ENCODE results near the gene CDPF1. TPM values are rescaled to one million over a fixed set of nuclear protein-coding genes. Genes with fewer than 3 reads are reported as not detected.
"Not testable (repeated sequence)": the region's sequence is repeated elsewhere in the genome, so short reads cannot be mapped to it uniquely, and the experiment has no call there.

CDPF1 gene
- total RNA-seq, 1 experiment from 2014 or later, result 18.1 TPM

- no peak for DNase-seq (ENCODE audit: low read depth)
Measured at GRCh38 chr22:46281866-46282678, 32.0 kb upstream of the CDPF1 start.

- no peak for DNase-seq (ENCODE audit: low read depth)
Measured at GRCh38 chr22:46280999-46281623, 31.0 kb upstream of the CDPF1 start.

GRCh38 chr22:46280063-46280817 is 30.1 kb upstream of the CDPF1 start:
- DNase-seq (ENCODE audit: low read depth), result no peak

GRCh38 chr22:46278656-46279645 is 28.9 kb upstream of the CDPF1 start:
- no peak for DNase-seq (ENCODE audit: low read depth)

GRCh38 chr22:46276563-46276962 is 26.5 kb upstream of the CDPF1 start:
- DNase-seq (ENCODE audit: low read depth), result no peak

- DNase-seq (ENCODE audit: low read depth), result no peak
Measured at GRCh38 chr22:46275455-46276122, 25.5 kb upstream of the CDPF1 start.

- DNase-seq (ENCODE audit: low read depth), result no peak
Measured at GRCh38 chr22:46274381-46274780, 24.3 kb upstream of the CDPF1 start.

GRCh38 chr22:46273432-46274148 is 23.5 kb upstream of the CDPF1 start:
- DNase-seq (ENCODE audit: low read depth), result no peak

- no peak for DNase-seq (ENCODE audit: low read depth)
Measured at GRCh38 chr22:46272762-46273431, 22.8 kb upstream of the CDPF1 start.

- DNase-seq (ENCODE audit: low read depth), result no peak
Measured at GRCh38 chr22:46272196-46272595, 22.1 kb upstream of the CDPF1 start.

- no peak for DNase-seq (ENCODE audit: low read depth)
Measured at GRCh38 chr22:46269564-46269963, 19.5 kb upstream of the CDPF1 start.

- peak; percentile 72 for DNase-seq (ENCODE audit: low read depth)
Measured at GRCh38 chr22:46267431-46268279, 17.6 kb upstream of the CDPF1 start, which contains the start of gene TTC38. Gene TTC38, plus strand, starts transcription at chr22:46268008. Its CDS starts 32 bp downstream, at chr22:46268040.

GRCh38 chr22:46265627-46266026 is 15.5 kb upstream of the CDPF1 start:
- not testable (repeated sequence) for DNase-seq (ENCODE audit: low read depth)

GRCh38 chr22:46264520-46264919 is 14.4 kb upstream of the CDPF1 start:
- not testable (repeated sequence) for DNase-seq (ENCODE audit: low read depth)

- no peak for DNase-seq (ENCODE audit: low read depth)
Measured at GRCh38 chr22:46263216-46263590, 13.1 kb upstream of the CDPF1 start, which contains the start of gene PKDREJ. Gene PKDREJ, minus strand, starts transcription at chr22:46263343. Its CDS starts 21 bp downstream, at chr22:46263322.

- no peak for DNase-seq (ENCODE audit: low read depth)
Measured at GRCh38 chr22:46262449-46263215, 12.5 kb upstream of the CDPF1 start.

GRCh38 chr22:46260038-46260437 is 9.9 kb upstream of the CDPF1 start:
- DNase-seq (ENCODE audit: low read depth), result no peak

All from HT1080 (cell line).